Psoas muscle (tissue), 8 donors: Measurements from ENCODE around the gene TICRR. TPM values are rescaled to one million over a fixed set of nuclear protein-coding genes. Genes with fewer than 3 reads are reported as not detected.

Source experiments
- ATAC-seq, 4 donors: fragments of 200-7000 bp; cut with Tn5 transposase; one replicate each; pipeline ENCODE4 v1.9.1; 2020; ENCODE audit warnings: moderate library complexity in 3 of 4, mild to moderate bottlenecking in 2 of 4
- DNase-seq, 2 donors: peaks; one replicate each; pipeline ENCODE4 v3.0.0-alpha.2; 2020
- H3K27ac ChIP-seq: fragments of 200-600 bp; one replicate; pipeline ENCODE4 v1.8.0; 2022
- H3K27me3 ChIP-seq, 3 donors: fragments of 200-600 bp in 1 of 3; one replicate each; pipeline versions ENCODE4 v1.6.1 to v1.8.0; 2013 to 2022; ENCODE audit warnings: low read length in 2 of 3, mild to moderate bottlenecking in 2 of 3, moderate library complexity in 1 of 3; ENCODE audit not compliant: insufficient read depth in 3 of 3
- H3K36me3 ChIP-seq, 2 donors: fragments of 200-600 bp in 1 of 2; one replicate each; pipeline versions ENCODE4 v1.6.1 to v1.8.0; 2013 to 2022; ENCODE audit warnings: low read depth in 1 of 2, mild to moderate bottlenecking in 1 of 2, moderate library complexity in 1 of 2; ENCODE audit not compliant: insufficient read depth in 1 of 2
- H3K4me1 ChIP-seq: fragments of 200-600 bp; one replicate; pipeline ENCODE4 v1.8.0; 2022
- H3K4me3 ChIP-seq: fragments of 200-600 bp; one replicate; pipeline ENCODE4 v1.8.0; 2022; ENCODE audit warnings: mild to moderate bottlenecking
- H3K9me3 ChIP-seq: fragments of 200-600 bp; one replicate; pipeline ENCODE4 v1.8.0; 2022
- CTCF ChIP-seq: fragments of 200-600 bp; IDR thresholded peaks from one replicate; pipeline ENCODE4 v1.8.0; 2022; ENCODE audit warnings: antibody characterized with exemption
- WGBS, 3 donors: extraction: QIAGEN DNeasy Blood & Tissue Kit; methylation state at CpG; one replicate each; pipeline versions ENCODE4 v1.1.6 to v1.1.7; 2013; 5-methylcytosine and 5-hydroxymethylcytosine counted together
- intact Hi-C, 2 donors: fragments of 100-400 bp; cut with DNase I; formaldehyde crosslinking; loops; one replicate each; pipeline versions ENCODE4 v1.11.0 to v1.14.2; 2022
- polyA plus RNA-seq, 3 donors: library from polyadenylated mRNA; stranded (reverse); fragments of 200-250 nt; gene quantifications; one replicate each; pipeline ENCODE4 v1.2.3, GENCODE V29; 2013
- total RNA-seq, 4 donors: library from RNA; stranded (reverse); fragmentation: NEBNext Ultra II Directional in 2 of 4; extraction: Animal tissue kit (Norgen Biotek cat#: 25700) in 2 of 4; gene quantifications; one replicate each; pipeline versions ENCODE4 v1.2.1 to v1.2.4, GENCODE V29; 2021 to 2023
- donor health status: healthy with polysubstance abuse.
- donor health status: DM: no; HTN: no; CAD: no; lungs with moderate emphysema.
- donor health status: Bipolar disorder and iron deficiency.
- donor health status: healthy.
- donor health status: DM: yes; HTN: yes; CAD: no.
- donor health status: DM: no; HTN: no; CAD: no.
- donor health status: DM: no; HTN: no; CAD: no.
- donor health status: DM: yes; HTN: yes; CAD: no.

TICRR gene
- total and polyA plus RNA-seq, 7 donors, result 0.01 to 0.04 (median 0.04) TPM; not detected in 4

GRCh38 chr15:89586651-89587050 is 11.4 kb downstream of the TICRR start:
- Histone ChIP-seq H3K4me3 (no peak overlapping the region), H3K27ac (no peak overlapping the region), H3K27me3 (no peaks in the 10 kb centered on the region), H3K4me1 (no peaks in the 10 kb centered on the region), H3K9me3 (no peaks in the 10 kb centered on the region), H3K36me3 (no peaks in the 10 kb centered on the region)
- intact Hi-C loops, result no loop called here
- ATAC-seq (no peak), DNase-seq (no peak)
- 93 to 98% (median 95%) methylated on average over 2 of the region's 2 CpGs for WGBS, 3 donors
- TF ChIP-seq CTCF, result no peak

- Histone ChIP-seq H3K4me1 (no peaks in the 10 kb centered on the region), H3K27ac (no peak overlapping the region), H3K27me3 (no peaks in the 10 kb centered on the region), H3K36me3 (no peaks in the 10 kb centered on the region), H3K9me3 (no peaks in the 10 kb centered on the region), H3K4me3 (no peak overlapping the region)
- ATAC-seq, result no peak
- WGBS, 3 donors, result 75 to 79% (median 76%) methylated on average over 4 of the region's 4 CpGs
- no peak for DNase-seq
- TF ChIP-seq CTCF, result no peak
- intact Hi-C loops, result no loop called here
Observed at GRCh38 chr15:89587955-89588354, 12.7 kb downstream of the TICRR start.

DNA sequence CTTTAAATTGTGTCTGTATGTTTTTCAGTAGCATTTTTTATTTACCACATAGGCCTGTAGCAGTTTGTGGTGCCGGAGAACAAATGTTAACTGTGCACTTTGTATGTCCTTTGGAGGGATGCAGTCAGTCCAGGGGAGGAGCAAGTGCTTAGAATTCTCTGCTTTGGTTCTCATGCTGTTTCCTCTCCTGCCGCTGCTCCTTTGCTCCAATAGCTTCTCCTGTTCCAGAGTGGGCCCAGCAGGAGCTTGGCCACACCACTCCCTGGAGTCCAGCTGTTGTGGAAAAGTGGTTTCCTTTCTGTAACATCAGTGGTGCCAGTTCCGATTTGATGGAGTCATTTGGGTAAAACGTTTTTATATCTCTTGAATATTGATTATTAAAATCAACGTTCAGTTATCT is 16.6 kb downstream of the TICRR start:
- no peaks in the 10 kb centered on the region for H3K9me3 ChIP-seq
- DNase-seq, result no peak
- no peak for ATAC-seq
- TF ChIP-seq CTCF, result no peak
- no peaks in the 10 kb centered on the region for H3K4me1 ChIP-seq
- H3K36me3 ChIP-seq, result no peaks in the 10 kb centered on the region
- intact Hi-C loops, result loop anchor here in 1 of 2 donors (5.0 kb wide), 1 partner anchor 40 kb away; no protein-coding TSS in a partner anchor
- H3K27me3 ChIP-seq, result no peaks in the 10 kb centered on the region
- no peak overlapping the region for H3K4me3 ChIP-seq
- 78 to 89% (median 80%) methylated on average over 5 of the region's 5 CpGs for WGBS, 3 donors
- H3K27ac ChIP-seq, result no peak overlapping the region

- Histone ChIP-seq H3K4me3 (no peak overlapping the region), H3K27ac (no peak overlapping the region), H3K4me1 (no peaks in the 10 kb centered on the region), H3K9me3 (no peaks in the 10 kb centered on the region), H3K27me3 (no peaks in the 10 kb centered on the region), H3K36me3 (no peaks in the 10 kb centered on the region)
- DNase-seq (no peak), ATAC-seq (no peak)
- 93 to 97% (median 95%) methylated on average over 4 of the region's 4 CpGs for WGBS, 3 donors
- intact Hi-C loops, result loop anchor here in 1 of 2 donors (5.0 kb wide), 1 partner anchor 41 kb away; no protein-coding TSS in a partner anchor
- no peak for TF ChIP-seq CTCF
Observed at GRCh38 chr15:89593018-89593417, 17.7 kb downstream of the TICRR start.

- Histone ChIP-seq H3K4me3 (no peak overlapping the region), H3K4me1 (no peaks in the 10 kb centered on the region), H3K27ac (no peak overlapping the region), H3K36me3 (no peaks in the 10 kb centered on the region), H3K27me3 (no peaks in the 10 kb centered on the region), H3K9me3 (no peaks in the 10 kb centered on the region)
- intact Hi-C loops, result no loop called here
- TF ChIP-seq CTCF, result no peak
- 96 to 100% (median 98%) methylated on average over 4 of the region's 4 CpGs for WGBS, 3 donors
- DNase-seq (no peak), ATAC-seq (no peak)
Observed at GRCh38 chr15:89599021-89599420, 23.8 kb downstream of the TICRR start.
